Fibroblast of pulmonary artery (primary cell): ENCODE data around the gene ROBO1.
A peak's percentile ranks its signal among the peaks of the same experiment; 100 is the strongest.

Experiments used
- DNase-seq: peaks from one replicate; pipeline ENCODE4 v3.0.0-alpha.2; 2010; ENCODE audit warnings: low read depth
- H3K4me3 ChIP-seq: replicated peaks from 2 replicates; pipeline ENCODE4 v1.5.1; 2011; ENCODE audit warnings: low read depth, mild to moderate bottlenecking, control low read depth, low read length, moderate library complexity
- TF ChIP-seq, protein P1 (sequence below): IDR thresholded peaks from 2 replicates; pipeline ENCODE4 v1.5.1; 2011; ENCODE audit warnings: mild to moderate bottlenecking, control low read depth, low read length, inconsistent platforms; ENCODE audit errors: missing control alignments

ROBO1 gene

DNA sequence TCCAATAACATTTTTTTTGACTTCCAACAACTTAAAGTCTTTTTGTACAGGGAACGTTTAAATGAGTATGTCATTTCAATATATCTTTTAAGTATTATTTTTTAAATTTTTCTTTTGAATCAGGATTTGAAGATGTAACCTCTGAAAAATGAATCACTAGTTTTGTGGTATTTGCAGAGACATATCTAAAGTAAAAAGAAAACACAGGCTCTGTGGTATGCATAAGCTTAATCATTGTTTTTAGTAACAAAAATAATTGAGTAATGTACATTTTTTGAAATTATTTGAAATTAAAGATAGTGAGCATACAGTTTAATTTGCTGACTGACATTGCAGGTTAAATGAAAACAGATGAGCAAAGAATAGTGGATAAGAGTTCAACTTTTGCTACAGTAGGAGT is 531.3 kb downstream of the ROBO1 start:
- TF ChIP-seq, protein P1, sequence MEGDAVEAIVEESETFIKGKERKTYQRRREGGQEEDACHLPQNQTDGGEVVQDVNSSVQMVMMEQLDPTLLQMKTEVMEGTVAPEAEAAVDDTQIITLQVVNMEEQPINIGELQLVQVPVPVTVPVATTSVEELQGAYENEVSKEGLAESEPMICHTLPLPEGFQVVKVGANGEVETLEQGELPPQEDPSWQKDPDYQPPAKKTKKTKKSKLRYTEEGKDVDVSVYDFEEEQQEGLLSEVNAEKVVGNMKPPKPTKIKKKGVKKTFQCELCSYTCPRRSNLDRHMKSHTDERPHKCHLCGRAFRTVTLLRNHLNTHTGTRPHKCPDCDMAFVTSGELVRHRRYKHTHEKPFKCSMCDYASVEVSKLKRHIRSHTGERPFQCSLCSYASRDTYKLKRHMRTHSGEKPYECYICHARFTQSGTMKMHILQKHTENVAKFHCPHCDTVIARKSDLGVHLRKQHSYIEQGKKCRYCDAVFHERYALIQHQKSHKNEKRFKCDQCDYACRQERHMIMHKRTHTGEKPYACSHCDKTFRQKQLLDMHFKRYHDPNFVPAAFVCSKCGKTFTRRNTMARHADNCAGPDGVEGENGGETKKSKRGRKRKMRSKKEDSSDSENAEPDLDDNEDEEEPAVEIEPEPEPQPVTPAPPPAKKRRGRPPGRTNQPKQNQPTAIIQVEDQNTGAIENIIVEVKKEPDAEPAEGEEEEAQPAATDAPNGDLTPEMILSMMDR = no peak
- no peak for DNase-seq
- no peak overlapping the region for H3K4me3 ChIP-seq

DNA sequence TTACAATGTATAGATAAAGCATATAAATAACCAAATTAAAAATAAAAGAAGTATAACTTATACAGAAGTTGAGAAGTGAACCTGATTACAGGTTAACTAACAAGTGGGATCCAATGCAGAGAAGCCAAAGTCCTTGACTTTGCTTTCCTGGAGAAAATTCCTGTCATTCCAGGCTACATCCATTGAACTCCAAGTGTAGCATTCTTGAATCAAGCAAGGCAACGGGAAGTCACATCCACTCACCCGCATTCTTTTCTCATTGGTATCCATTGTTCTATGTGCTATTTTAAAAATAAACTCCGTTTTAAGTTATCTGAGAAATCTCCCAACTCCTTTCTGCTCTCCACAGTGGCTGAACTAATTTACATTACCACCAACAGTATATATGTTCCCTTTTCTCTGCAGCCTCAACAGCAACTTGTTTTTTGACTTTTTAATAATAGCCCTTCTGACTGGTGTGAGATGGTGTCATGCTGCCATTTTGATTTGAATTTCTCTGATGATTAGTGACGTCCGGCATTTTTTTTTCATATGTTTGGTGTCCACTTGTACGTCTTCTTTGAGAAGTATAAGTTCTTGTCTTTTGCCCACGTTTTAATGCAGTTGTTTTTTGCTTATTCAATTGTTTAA is 534.3 kb downstream of the ROBO1 start:
- H3K4me3 ChIP-seq = no peak overlapping the region
- TF ChIP-seq, protein P1 = no peak
- peak; percentile 4 for DNase-seq

DNA sequence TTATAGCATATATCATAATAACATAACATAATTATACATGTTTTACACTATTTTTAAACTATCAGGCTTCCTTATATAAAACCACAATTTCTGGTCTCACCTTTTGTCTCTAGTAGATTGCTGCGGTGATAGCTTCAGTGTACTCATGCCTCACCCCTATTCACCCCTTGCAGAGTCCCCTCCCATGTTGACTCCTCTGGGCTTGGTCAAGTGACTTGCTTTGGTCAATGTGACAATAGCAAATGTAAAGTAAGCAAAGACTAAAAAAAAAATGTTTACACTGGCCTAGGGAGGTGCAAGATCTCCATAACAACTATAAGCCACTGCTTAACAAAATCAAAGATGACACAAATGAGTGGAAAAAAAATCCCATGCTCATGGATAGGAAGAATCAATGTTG is 537.5 kb downstream of the ROBO1 start:
- no peak overlapping the region for H3K4me3 ChIP-seq
- DNase-seq = no peak
- TF ChIP-seq, protein P1 = no peak

DNA sequence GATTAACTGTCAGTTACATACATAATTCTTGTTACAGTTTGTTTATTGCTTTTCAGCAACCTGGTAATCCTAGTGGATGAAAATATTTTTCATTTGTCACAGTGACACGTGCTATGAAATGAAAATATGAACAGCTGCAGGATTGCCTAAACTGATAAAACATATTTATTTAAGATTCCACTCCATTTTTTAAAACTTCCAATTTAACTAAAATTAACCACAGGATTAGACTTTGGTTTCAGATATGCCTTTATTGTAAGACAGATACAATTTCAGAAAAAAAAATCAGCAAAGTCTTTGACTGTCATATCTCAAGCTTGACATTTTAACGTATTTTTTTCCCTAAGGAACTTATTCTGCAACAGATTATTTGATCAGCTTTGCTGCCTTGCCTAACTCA is 550.7 kb downstream of the ROBO1 start:
- TF ChIP-seq, protein P1 = no peak
- no peak overlapping the region for H3K4me3 ChIP-seq
- no peak for DNase-seq

DNA sequence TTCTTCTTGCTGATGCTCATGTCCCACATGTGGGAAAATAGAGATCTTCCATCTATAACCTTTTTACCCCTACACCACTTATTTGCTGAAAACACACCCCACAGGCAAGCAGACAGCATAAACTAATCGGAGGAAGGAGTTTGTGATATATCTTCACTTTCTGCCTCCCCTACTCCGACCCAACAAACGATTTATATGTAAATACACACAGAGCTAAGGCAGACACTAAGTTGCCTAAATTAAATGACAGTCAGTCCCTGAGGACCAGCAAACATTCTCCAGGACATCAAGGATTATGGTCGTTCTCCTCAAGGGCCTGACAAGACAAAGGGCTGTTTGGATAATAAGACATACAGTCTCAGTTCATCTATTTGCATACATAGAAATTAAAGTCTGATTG is 552.5 kb downstream of the ROBO1 start:
- TF ChIP-seq, protein P1 = no peak
- H3K4me3 ChIP-seq = no peak overlapping the region
- DNase-seq = no peak

DNA sequence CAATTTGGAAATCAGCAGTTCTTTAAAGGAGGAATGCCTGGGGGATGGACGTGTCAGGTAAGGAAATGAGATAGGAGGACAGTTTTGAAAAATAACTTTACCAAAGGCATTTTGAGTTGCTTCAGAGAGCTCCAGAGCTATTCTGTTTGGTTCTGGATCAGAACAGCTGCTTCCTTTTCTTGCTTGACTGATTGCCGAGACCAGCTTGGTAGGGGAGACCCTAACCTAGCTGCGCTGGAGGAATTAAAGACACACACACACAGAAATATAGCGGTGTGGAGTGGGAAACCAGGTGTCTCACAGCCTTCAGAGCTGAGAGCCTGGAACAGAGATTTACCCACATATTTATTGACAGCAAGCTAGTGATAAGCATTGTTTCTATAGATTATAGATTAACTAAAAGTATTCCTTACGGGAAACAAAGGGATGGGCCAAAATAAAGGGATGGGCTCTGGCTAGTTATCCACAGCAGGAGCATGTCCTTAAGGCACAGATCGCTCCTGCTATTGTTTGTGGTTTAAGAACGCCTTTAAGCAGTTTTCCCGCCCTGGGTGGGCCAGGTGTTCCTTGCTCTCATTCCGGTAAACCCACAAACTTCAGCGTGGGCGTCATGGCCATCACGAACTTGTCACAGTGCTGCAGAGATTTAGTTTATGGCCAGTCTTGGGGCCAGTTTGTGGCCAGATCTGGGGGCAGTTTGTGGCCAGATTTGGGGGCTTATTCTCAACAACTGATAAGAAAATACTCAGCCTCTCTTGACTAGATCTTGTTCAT is 556.0 kb downstream of the ROBO1 start:
- DNase-seq = no peak
- TF ChIP-seq, protein P1 = no peak

More for the DNA sequence above, 556.0 kb downstream of the ROBO1 start:
- no peak overlapping the region for H3K4me3 ChIP-seq
